NCI-H1092 (cell line): Measurements from ENCODE around the gene STK4.
"Not testable (repeated sequence)": the region's sequence is repeated elsewhere in the genome, so short reads cannot be mapped to it uniquely, and the experiment has no call there.

Experiments
- DNase-seq: peaks from one replicate; lab custom pipeline; 2025; lab: John Stamatoyannopoulos, UW

STK4 gene

GRCh38 chr20:44988631-44989171 is 22.4 kb downstream of the STK4 start:
- no peak for DNase-seq

GRCh38 chr20:44990425-44990824 is 24.1 kb downstream of the STK4 start:
- DNase-seq = no peak

- no peak for DNase-seq
These were observed 24.6 kb downstream of the STK4 start for GRCh38 chr20:44990957-44991356.

GRCh38 chr20:44993343-44993742 is 27.0 kb downstream of the STK4 start:
- DNase-seq = no peak

GRCh38 chr20:44997171-44997570 is 30.9 kb downstream of the STK4 start:
- no peak for DNase-seq

- no peak for DNase-seq
These were observed 31.4 kb downstream of the STK4 start for GRCh38 chr20:44997668-44998067.

- no peak for DNase-seq
These were observed 42.3 kb downstream of the STK4 start for GRCh38 chr20:45008521-45009049.

- no peak for DNase-seq
These were observed 44.1 kb downstream of the STK4 start for GRCh38 chr20:45010399-45010828.

- no peak for DNase-seq
These were observed 44.8 kb downstream of the STK4 start for GRCh38 chr20:45011108-45011526.

- DNase-seq = no peak
These were observed 46.5 kb downstream of the STK4 start for GRCh38 chr20:45012682-45013302.

- DNase-seq = not testable (repeated sequence)
These were observed 47.8 kb downstream of the STK4 start for GRCh38 chr20:45014131-45014530.

- DNase-seq = no peak
These were observed 48.5 kb downstream of the STK4 start for GRCh38 chr20:45014671-45015415.

GRCh38 chr20:45016089-45016671 is 49.9 kb downstream of the STK4 start:
- DNase-seq = no peak

- DNase-seq = no peak
These were observed 51.0 kb downstream of the STK4 start for GRCh38 chr20:45017281-45017680.

GRCh38 chr20:45017857-45018256 is 51.5 kb downstream of the STK4 start:
- DNase-seq = no peak

GRCh38 chr20:45019027-45019761 is 52.9 kb downstream of the STK4 start:
- no peak for DNase-seq

GRCh38 chr20:45019762-45020123 is 53.4 kb downstream of the STK4 start:
- DNase-seq = no peak

- DNase-seq = no peak
These were observed 54.0 kb downstream of the STK4 start for GRCh38 chr20:45020236-45020886.

GRCh38 chr20:45021631-45022030 is 55.3 kb downstream of the STK4 start:
- no peak for DNase-seq

GRCh38 chr20:45023140-45023539 is 56.8 kb downstream of the STK4 start:
- not testable (repeated sequence) for DNase-seq

- no peak for DNase-seq
These were observed 62.3 kb downstream of the STK4 start for GRCh38 chr20:45028424-45029136.
